SK-N-MC (cell line): ENCODE measurements around the gene CDH23.

ENCODE experiments used
- EZH2 ChIP-seq: fragments of 200-600 bp; sonication (generic); IDR thresholded peaks from one replicate; pipeline ENCODE4 v1.6.1; 2017; ENCODE audit warnings: antibody characterized with exemption
- FOXP2 ChIP-seq: optimal IDR thresholded peaks from 2 replicates; pipeline ENCODE3; 2011; ENCODE audit warnings: mild to moderate bottlenecking, moderate library complexity; ENCODE audit not compliant: insufficient read depth; ENCODE audit errors: extremely low read length, control extremely low read depth
- POLR2AphosphoS5 ChIP-seq: IDR thresholded peaks from 2 replicates; pipeline ENCODE4 v1.6.1; 2012; ENCODE audit warnings: mild to moderate bottlenecking, low read depth, low read length, borderline replicate concordance

DNA sequence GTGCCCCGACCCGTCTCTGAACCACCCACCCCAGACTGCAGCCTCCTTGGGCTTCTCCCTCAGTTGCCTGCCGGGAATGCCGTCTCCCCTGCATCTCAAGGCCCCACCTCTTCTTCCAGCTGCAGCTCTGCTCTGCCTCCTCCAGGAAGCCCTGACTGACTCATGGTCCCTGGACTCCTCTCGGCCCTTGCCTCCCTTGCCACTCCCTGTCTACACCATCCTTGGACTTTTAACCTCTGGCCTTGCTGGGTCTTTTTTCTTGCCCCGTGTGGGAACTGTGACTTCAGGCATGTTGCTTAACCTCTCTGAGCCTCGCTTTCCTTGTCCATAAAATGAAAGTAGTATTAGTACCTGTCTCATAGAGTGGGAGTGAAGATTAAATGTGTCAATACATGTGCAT is 266.6 kb downstream of the CDH23 start:
- TF ChIP-seq EZH2: no peak
- TF ChIP-seq POLR2AphosphoS5: no peak
- no peak for TF ChIP-seq FOXP2
